Kidney (tissue), 14 donors: ENCODE measurements around the gene NUFIP2. TPM values are rescaled to one million over a fixed set of nuclear protein-coding genes. Genes with fewer than 3 reads are reported as not detected.

Experiments
- DNase-seq, 5 donors: peaks; one replicate each; pipeline ENCODE4 v3.0.0-alpha.2; 2013 to 2020
- FAIRE-seq: peaks from 2 replicates; lab custom pipeline; 2012; peaks lifted over from hg19 to GRCh38; lab: Jason Lieb, UNC
- H3K27ac ChIP-seq, 2 donors: one replicate each; pipeline ENCODE4 v1.7.0; 2013; ENCODE audit warnings: low read depth in 2 of 2, low read length in 2 of 2, inconsistent platforms in 1 of 2
- H3K27me3 ChIP-seq: one replicate; pipeline ENCODE4 v1.7.1; 2013; ENCODE audit warnings: low read length, inconsistent platforms; ENCODE audit not compliant: control insufficient read depth, insufficient read depth
- H3K36me3 ChIP-seq, 3 donors: one replicate each; pipeline versions ENCODE4 v1.7.0 to v1.7.1; 2013; ENCODE audit warnings: low read length in 3 of 3, control low read depth in 1 of 3, inconsistent platforms in 1 of 3; ENCODE audit not compliant: insufficient read depth in 3 of 3, control insufficient read depth in 2 of 3
- H3K4me1 ChIP-seq, 3 donors: one replicate each; pipeline versions ENCODE4 v1.7.0 to v1.7.1; 2013; ENCODE audit warnings: low read length in 3 of 3, inconsistent platforms in 1 of 3, low read depth in 1 of 3; ENCODE audit not compliant: control insufficient read depth in 2 of 3, insufficient read depth in 2 of 3
- H3K4me3 ChIP-seq, 3 donors: one replicate each; pipeline versions ENCODE4 v1.7.0 to v1.8.1; 2013; ENCODE audit warnings: low read length in 3 of 3, control low read depth in 1 of 3, inconsistent platforms in 1 of 3
- H3K9ac ChIP-seq, 3 donors: one replicate each; pipeline versions ENCODE4 v1.7.0 to v1.7.1; 2013; ENCODE audit warnings: low read length in 3 of 3, control low read depth in 1 of 3, inconsistent platforms in 1 of 3
- H3K9me3 ChIP-seq, 3 donors: one replicate each; pipeline versions ENCODE4 v1.7.0 to v1.7.1; 2013; ENCODE audit warnings: low read length in 3 of 3, control low read depth in 1 of 3, inconsistent platforms in 1 of 3; ENCODE audit not compliant: control insufficient read depth in 2 of 3, insufficient read depth in 1 of 3
- CTCF ChIP-seq: IDR thresholded peaks from 3 replicates; pipeline ENCODE4 v1.5.1; 2012; ENCODE audit warnings: mild to moderate bottlenecking, moderate library complexity, borderline replicate concordance; ENCODE audit not compliant: insufficient read depth; ENCODE audit errors: extremely low read depth
- intact Hi-C: fragments of 100-400 bp; cut with DNase I; formaldehyde crosslinking; loops from one replicate; pipeline ENCODE4 v1.11.1; 2022
- polyA plus RNA-seq: library from polyadenylated mRNA; stranded (reverse); fragments of 350-450 nt; fragmentation: Illumina TruSeq; extraction: RNeasy Lipid Tissue Mini Kit (QIAGEN cat#74804); gene quantifications from one replicate; pipeline ENCODE4 v1.2.3, GENCODE V29; 2014; ENCODE audit warnings: low read depth, low replicate concordance; ENCODE audit not compliant: insufficient read depth
- total RNA-seq: library from RNA; stranded (reverse); fragmentation: NEBNext Ultra II Directional; extraction: Animal tissue kit (Norgen Biotek cat#: 25700); gene quantifications from one replicate; pipeline ENCODE4 v1.2.1, GENCODE V29; 2021
- donor health status: control.
- donor health status: control.
- donor health status: control.
- donor health status: control.
- donor health status: control.
- donor health status: DM: yes; HTN: yes; CAD: no.
- donor health status: Normal renal cell carcinoma (clear cell type).

NUFIP2 gene
- total and polyA plus RNA-seq, 2 donors from 2014 or later, result 7.6 to 52.3 TPM

GRCh38 chr17:29210879-29211278 lies 83.1 kb downstream of the NUFIP2 start:
- Histone ChIP-seq H3K27me3 (no peaks in the 10 kb centered on the region), H3K9me3 (no peaks in the 10 kb centered on the region), H3K27ac (no peak overlapping the region), H3K36me3 (no peaks in the 10 kb centered on the region), H3K9ac (no peak overlapping the region), H3K4me1 (no peaks in the 10 kb centered on the region), H3K4me3 (no peak overlapping the region)
- DNase-seq, result no peak
- FAIRE-seq, result no peak
- TF ChIP-seq CTCF, result no peak
- intact Hi-C loops, result no loop called here

- no peak for FAIRE-seq
- H3K9ac ChIP-seq, result no peak overlapping the region
- no peak overlapping the region for H3K4me3 ChIP-seq
Observed at GRCh38 chr17:29209073-29209472, 84.9 kb downstream of the NUFIP2 start.

DNA sequence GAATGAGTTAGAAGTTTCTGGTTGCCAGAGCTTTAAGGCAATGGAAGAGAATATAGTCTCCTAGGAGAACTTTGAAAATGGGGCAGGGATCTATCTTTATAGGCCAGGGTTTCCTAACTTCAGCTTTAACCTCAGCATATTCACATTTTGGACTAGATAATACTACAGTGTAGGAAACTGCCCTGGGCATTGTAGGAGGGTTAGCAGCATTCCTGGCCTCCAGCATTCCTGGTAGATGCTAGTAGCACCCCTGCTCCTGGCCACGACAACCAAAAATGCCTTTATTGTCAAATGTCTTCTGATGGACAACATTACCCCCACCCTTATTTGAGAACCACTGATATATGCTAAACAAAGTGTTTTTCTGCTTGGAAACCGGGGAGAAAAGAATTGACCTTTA lies 86.0 kb downstream of the NUFIP2 start:
- FAIRE-seq, result no peak
- H3K9ac ChIP-seq, result no peak overlapping the region
- no peaks in the 10 kb centered on the region for H3K27me3 ChIP-seq
- DNase-seq, result no peak
- no peaks in the 10 kb centered on the region for H3K9me3 ChIP-seq
- H3K4me1 ChIP-seq, result no peaks in the 10 kb centered on the region
- H3K4me3 ChIP-seq, result no peak overlapping the region
- no peak overlapping the region for H3K27ac ChIP-seq
- intact Hi-C loops, result no loop called here
- no peaks in the 10 kb centered on the region for H3K36me3 ChIP-seq
- TF ChIP-seq CTCF, result no peak

More at GRCh38 chr17:29209073-29209472, 84.9 kb downstream of the NUFIP2 start:
- no peaks in the 10 kb centered on the region for H3K36me3 ChIP-seq
- H3K27me3 ChIP-seq, result no peaks in the 10 kb centered on the region
- no peaks in the 10 kb centered on the region for H3K9me3 ChIP-seq
- H3K4me1 ChIP-seq, result no peaks in the 10 kb centered on the region
- intact Hi-C loops, result no loop called here
- no peak for TF ChIP-seq CTCF
- H3K27ac ChIP-seq, result no peak overlapping the region
- no peak for DNase-seq

Other genes with a start within 250 kb of the NUFIP2 start
- gene MYO18A, start 113.8 kb downstream of the NUFIP2 start, total RNA-seq, result 60.7 TPM
- 25.6 TPM for gene MYO18A, start 113.8 kb downstream of the NUFIP2 start, polyA plus RNA-seq
- gene CRYBA1, start 47.3 kb downstream of the NUFIP2 start, total RNA-seq, result not detected
- gene CRYBA1, start 47.3 kb downstream of the NUFIP2 start, polyA plus RNA-seq, result not detected
- 74.9 TPM for gene TAOK1, start 96.2 kb upstream of the NUFIP2 start, total RNA-seq
- 5.0 TPM for gene TAOK1, start 96.2 kb upstream of the NUFIP2 start, polyA plus RNA-seq